ENCODE measurements around the gene EEFSEC.
A peak's percentile ranks its signal among the peaks of the same experiment; 100 is the strongest.

The EEFSEC gene

GRCh38 chr3:128247666-128248409, 94.6 kb downstream of the EEFSEC start:
- DNase-seq = no peak

DNA sequence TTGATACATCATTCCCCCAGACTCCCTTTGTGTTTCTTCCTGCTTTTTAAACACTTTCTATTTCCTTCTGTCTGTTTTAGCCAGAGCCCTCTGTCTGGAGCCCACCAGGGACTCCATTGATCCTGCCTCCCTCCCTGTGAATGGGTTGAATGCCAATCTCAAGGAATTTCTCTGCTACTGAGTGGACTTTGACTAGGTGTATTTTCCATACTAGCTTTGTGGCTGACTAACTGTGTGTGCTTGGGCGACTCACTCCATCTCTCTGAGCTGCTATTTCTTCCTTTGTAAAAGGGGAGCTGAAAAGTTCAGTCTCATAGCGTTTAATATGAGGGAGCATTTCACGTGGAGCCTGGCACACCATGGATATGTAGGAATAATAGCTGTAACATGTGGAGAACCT, 98.8 kb downstream of the EEFSEC start:
- no peak for DNase-seq

DNA sequence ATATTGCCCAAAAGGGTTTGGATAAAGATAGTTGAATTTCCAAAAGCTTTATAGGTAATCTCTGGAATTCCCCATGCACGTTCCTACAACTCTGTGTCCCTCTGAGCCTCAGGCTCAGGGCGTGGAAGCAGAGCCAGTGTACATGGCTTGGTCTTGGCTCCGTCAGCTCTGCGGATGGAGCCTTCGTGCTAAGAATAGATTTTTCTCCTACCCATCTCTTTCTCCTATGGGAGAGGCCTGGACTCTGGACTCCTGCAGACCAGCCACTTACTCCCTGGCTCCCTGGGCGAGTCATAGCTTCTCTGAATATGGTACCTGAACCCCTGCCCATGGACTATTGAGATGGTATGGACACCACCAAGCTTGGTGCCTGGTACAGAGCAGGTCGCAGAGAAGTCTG, 99.9 kb downstream of the EEFSEC start:
- no peak for DNase-seq

DNA sequence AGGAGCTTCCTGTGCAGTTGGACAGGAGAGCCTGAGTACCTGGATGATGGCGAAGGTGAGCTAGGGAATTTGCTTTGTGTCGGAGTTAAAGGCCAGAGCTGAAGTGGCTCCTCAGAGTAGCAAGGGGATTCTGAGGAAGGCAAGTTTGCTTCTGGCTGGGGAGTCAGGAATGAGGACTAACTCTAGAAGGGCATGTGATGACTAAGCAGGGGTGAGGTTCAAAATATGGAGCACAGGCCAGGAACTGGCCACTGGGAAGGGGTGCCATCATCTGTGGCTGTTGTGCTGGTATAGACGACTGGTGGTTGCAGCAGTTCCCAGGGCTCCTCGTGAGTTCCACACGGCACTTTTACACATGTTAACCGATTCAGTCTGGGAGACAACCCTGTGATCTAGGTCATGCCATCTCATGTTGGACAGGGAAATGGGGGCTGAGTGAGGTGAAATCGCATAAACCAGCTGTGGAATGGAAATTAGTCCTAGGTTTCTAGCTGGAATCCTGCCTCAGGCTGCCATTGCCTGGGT, 100.8 kb downstream of the EEFSEC start:
- no peak for DNase-seq

GRCh38 chr3:128254967-128255366, 101.7 kb downstream of the EEFSEC start:
- no peak for DNase-seq

- DNase-seq = no peak
These were observed 102.8 kb downstream of the EEFSEC start for GRCh38 chr3:128256131-128256530.

DNA sequence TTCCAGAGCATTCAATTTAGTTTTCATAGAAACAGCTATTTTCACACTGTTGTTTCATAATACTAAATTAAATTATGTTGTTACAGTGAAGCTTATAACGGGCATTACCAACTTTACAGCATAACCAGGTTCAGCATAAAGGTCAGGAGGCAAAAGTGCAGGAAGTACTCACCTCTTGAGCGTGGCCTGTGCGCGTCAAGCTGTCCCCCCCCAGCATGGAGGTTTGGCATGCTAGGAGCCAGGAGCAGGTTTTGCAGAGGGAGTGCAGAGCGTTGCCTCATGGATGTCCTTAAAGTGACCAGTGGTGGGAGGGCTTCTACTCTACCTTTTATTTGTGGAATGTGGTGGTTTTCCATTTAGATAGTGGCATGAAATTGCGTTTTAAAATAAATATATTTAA, 104.4 kb downstream of the EEFSEC start:
- no peak for DNase-seq

GRCh38 chr3:128260275-128260674, 107.0 kb downstream of the EEFSEC start:
- no peak for DNase-seq

DNA sequence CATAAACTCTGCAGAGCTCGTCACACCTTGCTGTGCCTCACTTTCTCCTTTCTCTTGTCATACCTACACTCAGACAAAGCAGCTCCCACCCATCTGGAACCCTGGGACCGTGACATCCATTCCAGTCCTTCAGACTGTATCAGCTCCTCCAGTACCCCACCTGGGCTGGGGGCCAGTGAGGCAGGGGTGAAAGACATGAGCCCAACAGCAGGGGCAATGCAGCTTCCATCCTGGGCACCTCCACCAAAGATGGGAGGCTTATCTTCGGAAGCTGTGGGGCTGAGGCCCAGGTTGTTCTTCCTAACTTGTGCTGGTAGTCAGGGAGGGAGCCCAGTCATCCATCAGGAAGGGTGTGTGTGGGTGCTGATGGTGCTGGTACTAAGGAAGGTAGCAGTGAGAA, 109.2 kb downstream of the EEFSEC start:
- DNase-seq = no peak

DNA sequence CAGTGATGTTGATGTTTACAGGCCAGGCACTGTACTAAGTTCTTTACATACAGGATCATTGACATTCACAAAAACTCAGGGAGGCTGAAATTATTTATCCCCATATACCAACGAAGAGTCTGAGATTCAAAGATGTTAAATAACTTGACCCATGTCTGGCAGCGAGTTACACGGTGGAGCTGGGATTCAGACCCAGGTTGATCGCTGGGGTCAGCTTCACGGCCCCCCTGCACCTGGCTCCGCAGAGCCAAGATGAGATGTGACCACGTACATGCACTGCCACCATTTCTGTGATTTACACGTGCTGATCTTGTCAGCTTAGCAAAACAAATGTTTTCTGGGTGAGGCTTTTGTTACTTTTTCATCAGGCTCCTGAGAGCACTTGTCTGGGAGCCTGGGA, 109.8 kb downstream of the EEFSEC start:
- DNase-seq = no peak

DNA sequence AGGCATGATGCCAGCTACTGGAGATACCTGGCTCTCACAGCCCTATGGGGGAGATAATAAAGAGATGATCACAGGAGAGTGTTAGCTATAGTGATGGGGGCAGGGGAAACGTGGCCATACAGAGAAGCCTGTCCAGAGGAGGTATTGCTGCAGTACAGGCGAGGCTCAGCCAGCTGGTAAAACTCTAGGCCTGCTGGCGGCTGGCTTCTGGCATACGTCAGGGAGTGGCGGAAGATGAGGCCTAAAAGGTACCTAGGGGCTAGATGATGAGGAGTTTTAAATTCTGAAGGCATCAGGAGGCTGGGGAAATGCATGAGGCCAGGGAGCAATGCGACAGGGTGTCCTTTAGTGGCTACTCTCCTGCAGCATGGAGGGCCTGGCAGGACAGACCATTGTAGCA, 110.7 kb downstream of the EEFSEC start:
- DNase-seq = no peak

DNA sequence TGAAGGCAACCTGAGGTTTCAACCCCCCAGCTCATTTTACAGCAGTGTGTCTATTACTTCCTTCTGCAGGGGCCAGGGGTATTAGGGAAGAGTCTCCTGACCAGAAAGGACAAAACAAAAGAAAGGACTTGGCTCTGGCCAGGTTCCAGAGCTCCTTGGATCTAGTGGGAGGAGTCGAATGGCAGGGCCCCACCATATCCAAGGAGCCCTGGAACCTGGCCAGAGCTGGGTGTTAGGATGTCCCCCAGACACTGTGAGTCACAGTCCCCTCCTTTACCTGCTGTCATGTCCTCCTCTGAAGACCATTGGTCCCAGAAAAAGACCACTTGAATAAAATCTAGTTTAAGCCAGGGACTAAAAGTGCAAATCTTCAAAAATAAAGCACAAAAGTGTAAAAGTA, 113.2 kb downstream of the EEFSEC start:
- DNase-seq = no peak

- no peak for DNase-seq
These were observed 114.3 kb downstream of the EEFSEC start for GRCh38 chr3:128267541-128267940.

DNA sequence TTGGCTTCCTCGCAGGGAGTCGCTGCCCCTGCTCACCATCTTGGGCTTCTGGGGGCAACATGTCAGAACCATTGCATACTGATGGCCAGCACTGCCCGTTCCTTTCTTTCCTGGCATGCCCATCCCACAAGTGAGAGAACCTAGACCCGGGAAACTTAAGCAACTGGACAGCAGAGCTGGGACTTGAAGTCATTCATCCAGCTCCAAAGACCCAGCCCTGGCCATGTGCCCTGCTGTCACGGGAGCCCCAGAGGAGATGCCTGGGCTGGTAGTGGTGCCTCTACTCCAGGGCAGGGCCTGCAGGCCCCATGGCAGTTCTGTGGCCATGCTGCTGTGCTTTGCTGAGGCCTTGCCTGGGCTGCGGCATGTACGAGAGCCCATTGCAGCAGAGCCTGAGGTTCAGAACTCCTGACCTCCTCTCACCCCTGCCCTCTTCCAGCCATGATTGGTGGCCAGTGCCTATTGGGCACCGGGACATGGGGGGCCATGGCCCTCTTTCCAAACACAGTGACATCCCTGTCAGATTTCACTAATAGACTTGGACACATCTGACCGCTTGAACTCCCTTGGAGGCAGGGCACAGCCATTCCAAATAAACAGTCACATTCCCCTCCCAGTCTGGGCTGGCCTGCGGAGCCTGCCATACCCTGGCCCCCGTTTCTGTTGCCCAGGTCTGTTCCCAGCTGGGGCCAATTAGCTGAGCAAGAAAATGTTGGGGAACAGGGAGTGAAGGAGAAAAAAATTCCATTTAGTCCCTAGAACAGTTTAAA, 115.9 kb downstream of the EEFSEC start:
- DNase-seq = no peak

GRCh38 chr3:128269796-128270195, 116.5 kb downstream of the EEFSEC start:
- DNase-seq = peak; percentile 16

GRCh38 chr3:128270559-128271492, 117.5 kb downstream of the EEFSEC start:
- DNase-seq = no peak

DNA sequence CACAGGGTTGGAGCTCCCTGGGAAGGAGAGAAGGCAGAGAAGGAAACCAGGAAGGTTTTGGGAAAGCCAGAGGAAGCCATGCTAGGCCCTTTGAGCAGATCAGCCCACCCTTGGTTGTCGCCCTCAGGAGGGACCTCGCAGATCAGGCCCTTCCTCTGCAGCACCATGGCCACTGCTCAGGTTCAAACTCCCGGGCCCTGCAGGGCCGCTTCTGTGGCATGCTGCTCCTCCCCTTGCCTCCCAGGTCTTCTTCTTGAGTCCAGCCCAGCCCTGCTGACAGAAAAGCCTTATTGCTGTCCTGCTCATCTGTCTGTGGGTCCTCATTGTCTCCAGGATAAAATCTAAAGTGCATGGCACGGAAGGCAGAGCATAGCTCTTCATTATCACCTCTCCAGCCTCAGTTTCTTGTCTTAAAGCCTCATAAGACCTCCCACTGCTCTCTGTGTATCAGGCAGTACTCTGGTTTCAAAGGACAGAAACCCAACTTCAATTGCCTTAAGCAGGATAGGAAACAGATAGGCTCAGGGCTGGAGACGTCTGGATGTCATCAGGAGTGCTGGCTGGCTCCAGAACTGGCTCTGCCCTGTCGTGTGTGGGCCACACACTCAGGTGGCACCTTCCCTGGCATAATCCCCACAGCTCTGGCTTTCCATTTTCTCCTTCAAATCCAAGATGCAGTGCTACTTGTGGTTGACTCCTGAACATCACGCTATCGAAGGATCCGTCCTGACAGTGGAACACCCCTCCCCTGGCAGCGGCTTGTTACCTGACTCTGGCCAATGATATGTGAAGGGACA, 118.5 kb downstream of the EEFSEC start:
- no peak for DNase-seq

DNA sequence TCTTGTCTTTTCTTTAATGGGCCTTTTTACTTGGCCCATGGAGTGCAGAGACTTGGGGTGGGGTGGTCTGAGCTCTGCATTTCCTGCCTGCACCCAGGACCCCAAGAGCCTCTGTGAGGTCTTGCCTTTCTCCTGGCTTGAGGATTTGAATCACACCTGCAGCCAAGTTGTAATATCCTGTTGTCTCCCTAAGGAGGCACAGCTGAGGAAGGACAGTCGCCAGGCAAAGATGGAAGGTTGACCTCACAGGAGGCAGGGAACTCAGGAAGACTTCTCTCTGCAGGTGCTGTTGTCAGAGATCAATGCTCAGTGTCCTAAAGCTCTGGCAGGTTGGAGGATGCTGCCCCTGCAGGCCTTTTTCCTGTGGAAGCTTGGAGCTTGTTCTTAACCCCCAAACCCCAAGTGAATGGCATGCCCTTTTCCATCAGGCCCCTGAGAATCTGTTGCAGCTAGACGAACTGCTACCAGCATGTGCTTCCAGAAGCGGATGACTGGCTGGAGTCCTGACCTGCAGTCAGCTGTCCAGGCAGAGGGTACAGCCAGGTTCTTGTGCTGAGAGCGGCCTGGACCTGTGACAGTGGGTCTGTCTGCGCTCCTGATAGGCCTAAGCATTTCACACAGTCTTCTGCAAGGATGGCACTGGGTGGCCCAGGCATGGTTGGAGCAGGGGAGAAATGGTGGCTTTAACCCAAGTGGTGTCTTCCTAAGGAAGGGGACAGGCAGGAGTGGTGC, 120.0 kb downstream of the EEFSEC start:
- no peak for DNase-seq

DNA sequence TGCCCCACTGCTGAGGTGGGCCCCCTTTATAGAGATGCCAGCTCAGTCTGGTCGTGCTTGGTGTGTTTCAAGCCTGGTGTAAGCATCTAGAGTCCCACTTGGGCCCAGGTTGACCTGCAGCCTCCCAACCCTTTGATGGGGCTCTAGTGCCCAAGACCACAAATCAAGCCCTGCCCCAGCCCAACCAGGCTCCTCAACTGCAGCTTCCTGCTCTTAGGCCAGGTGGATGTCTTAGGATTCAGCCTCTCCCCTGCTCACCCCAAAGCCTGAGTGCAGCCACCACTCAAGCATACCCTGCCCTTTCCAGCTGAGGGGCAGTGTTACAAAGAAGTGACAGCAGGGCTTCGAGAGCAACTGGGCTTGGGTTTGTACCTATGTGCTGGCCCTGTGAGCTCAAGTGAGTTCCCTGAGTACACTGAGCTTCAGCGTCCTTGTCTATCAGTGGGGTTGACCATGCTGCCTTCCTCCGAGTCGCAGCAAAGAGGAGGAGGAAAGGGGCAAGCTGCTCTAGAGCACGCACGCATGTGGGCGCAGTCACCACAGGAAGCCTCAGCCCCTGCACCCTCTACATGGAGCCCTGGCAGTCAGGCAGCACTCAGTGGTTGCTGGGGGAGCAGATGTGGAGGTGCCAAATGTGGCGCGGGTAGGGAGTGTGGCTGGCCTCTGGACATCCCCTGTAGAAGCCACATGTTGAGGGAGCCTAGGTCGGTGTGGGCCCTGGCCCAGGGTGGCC, 120.7 kb downstream of the EEFSEC start:
- DNase-seq = no peak

- no peak for DNase-seq
These were observed 121.6 kb downstream of the EEFSEC start for GRCh38 chr3:128274837-128275236.

Data from hematopoietic multipotent progenitor cell treated with erythropoietin and hydrocortisone succinate and interleukin-3 and kit ligand, for 4 days (in vitro differentiated cells).